ENCODE measurements around the gene ELMO1.

- TF ChIP-seq CTCF (conservative IDR thresholded peaks at IDR 0.05; ENCODE audit: low read depth, low read length): no peak
- TF ChIP-seq EZH2 (IDR thresholded peaks at IDR 0.05; ENCODE audit: borderline replicate concordance, low read depth, low read length, poor library complexity, severe bottlenecking): no peak
Observed at GRCh38 chr7:36900988-36901710, 547.5 kb downstream of the ELMO1 start.

Measured in A673 (cell line).